GM12892 (cell line): ENCODE measurements around the gene RMP24.
A peak's percentile ranks its signal among the peaks of the same experiment; 100 is the strongest.

Experiments
- DNase-seq: peaks from one replicate; pipeline ENCODE4 v3.0.0; 2011; ENCODE audit not compliant: insufficient read length
- FAIRE-seq: peaks from 2 replicates; lab custom pipeline; 2011; peaks lifted over from hg19 to GRCh38; lab: Jason Lieb, UNC
- POLR2A ChIP-seq: IDR thresholded peaks from 2 replicates; pipeline ENCODE4 v1.6.1; 2011; ENCODE audit warnings: low read depth, low read length, control low read depth
- POLR2AphosphoS5 ChIP-seq: IDR thresholded peaks from 2 replicates; pipeline ENCODE4 v1.6.1; 2011; ENCODE audit warnings: low read depth, low read length, control low read depth
- TAF1 ChIP-seq: IDR thresholded peaks from 2 replicates; pipeline ENCODE4 v1.6.1; 2011; ENCODE audit warnings: low read depth, mild to moderate bottlenecking, control low read depth, low read length, borderline replicate concordance

The RMP24 gene

GRCh38 chr18:35971661-35972196 is 750 bp upstream of the RMP24 start:
- FAIRE-seq (peak; percentile 78), DNase-seq (no peak)
- TF ChIP-seq TAF1 (no peak), POLR2A (no peak), POLR2AphosphoS5 (no peak)

DNA sequence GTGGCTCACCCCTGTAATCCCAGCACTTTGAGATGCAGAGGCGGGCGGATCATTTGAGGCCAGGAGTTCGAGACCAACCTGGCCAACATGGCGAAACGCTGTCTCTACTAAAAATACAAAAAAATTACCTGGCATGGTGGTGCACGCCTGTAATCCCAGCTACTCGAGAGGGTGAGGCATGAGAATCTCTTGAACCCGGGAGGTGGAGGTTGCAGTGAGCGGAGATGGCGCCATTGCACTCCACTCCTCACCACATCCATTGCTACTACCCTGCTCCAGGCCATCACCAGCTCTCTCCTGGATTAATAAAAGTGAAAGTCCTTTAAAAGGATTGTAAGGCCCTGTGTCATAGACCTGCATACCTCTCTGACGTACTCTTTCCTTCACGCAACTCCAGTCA is 1.2 kb downstream of the RMP24 start:
- FAIRE-seq (no peak), DNase-seq (no peak)
- TF ChIP-seq TAF1, result no peak
- TF ChIP-seq POLR2A, result no peak
- no peak for TF ChIP-seq POLR2AphosphoS5

DNA sequence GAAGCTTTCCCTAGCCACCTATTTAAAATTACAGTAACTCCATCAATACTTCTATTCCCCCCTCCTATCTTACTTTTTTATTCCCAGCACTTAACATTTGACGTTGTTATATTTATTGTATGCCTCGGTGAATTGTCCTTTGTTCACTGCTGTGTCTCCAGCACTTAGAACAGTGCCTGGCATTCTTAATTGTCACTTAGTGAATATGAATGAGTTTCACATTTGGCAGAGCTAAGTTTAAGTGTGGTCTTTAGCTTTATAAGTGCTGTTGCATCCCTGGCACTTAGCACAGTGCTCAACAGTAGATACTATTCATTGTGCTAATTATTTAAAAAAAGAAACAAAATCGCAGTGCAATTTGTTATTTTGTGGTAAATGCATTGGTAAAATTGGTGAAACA is 1.7 kb downstream of the RMP24 start:
- DNase-seq (no peak), FAIRE-seq (no peak)
- TF ChIP-seq TAF1 (no peak), POLR2AphosphoS5 (no peak), POLR2A (no peak)

- TF ChIP-seq POLR2AphosphoS5 (no peak), POLR2A (no peak), TAF1 (no peak)
- FAIRE-seq, result no peak
- no peak for DNase-seq
Measured at GRCh38 chr18:35979112-35979511, 6.6 kb downstream of the RMP24 start.

DNA sequence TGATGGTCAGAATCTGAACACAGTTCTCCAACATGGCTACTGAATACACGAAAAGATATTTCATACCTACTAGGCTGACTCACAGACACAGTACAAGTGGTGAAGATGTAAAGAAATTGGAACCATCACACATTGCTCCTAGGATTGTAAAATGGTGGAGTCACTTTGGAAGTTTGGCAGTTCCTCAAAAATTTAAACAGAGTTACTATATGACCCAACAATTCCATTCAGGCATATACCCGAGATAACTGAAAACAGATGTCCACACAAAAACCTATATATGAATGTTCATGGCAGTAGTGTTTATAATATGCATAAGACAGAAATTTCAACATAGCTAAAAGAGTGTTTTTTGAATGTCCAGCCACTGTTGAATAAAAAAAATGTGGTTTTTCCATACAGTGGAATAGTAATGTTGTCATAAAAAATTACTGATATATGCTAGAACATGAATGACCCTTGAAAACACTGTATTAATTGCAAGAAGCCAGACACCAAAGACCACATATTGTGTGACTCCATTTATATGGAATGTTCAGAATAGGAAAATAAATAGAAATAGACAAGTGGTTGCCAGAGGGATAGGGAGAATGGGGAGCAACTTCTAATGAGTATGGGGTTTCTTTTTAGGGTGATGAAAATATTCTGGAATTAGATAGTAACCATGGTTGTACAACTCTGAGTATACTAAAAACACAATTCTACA is 10.1 kb downstream of the RMP24 start:
- no peak for FAIRE-seq
- no peak for TF ChIP-seq POLR2A
- no peak for TF ChIP-seq POLR2AphosphoS5
- no peak for TF ChIP-seq TAF1
- DNase-seq, result no peak

DNA sequence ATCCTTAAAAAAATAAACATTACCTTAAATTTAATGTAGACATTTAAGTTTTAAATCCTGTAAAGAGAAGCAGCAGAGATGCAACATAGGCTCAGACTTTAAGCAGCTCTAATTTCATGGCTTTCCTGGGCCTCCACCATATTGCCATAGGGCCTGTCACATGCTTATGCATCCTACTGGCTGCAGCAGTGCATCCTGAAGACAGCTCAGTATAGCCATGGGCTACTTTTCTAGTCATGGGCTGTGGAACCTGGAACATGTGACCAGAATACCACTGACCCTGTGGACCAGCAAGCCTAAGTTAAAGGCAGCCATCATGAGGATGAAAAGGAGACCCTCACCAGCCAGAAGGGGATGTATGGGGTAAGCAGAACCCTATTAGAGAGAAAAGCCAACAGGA is 10.7 kb downstream of the RMP24 start:
- TF ChIP-seq POLR2A (no peak), TAF1 (no peak), POLR2AphosphoS5 (no peak)
- FAIRE-seq (no peak), DNase-seq (no peak)

GRCh38 chr18:35983818-35984217 is 11.3 kb downstream of the RMP24 start:
- DNase-seq, result no peak
- FAIRE-seq, result no peak
- TF ChIP-seq POLR2A (no peak), TAF1 (no peak), POLR2AphosphoS5 (no peak)

- no peak for TF ChIP-seq POLR2AphosphoS5
- no peak for TF ChIP-seq POLR2A
- no peak for TF ChIP-seq TAF1
- no peak for DNase-seq
- FAIRE-seq, result no peak
Measured at GRCh38 chr18:35991696-35992095, 19.2 kb downstream of the RMP24 start.

DNA sequence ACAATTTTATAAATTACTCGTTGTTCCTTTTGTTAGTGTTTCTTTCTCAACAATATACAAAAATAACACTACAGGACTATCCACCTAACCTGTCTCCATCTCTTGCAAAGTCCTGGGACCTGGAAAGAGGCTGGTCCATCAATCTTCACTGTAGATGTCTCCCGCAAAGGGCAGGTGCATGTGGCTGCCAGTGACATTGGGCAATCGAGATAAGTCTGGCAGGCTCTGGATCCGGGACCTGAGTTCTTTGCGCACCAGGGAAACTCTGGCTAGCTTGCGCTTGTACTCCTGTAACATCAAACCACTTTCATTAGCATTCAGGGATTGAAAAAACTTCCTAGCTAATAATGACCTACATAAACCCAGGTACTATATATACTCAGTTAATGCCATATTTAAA is 20.5 kb downstream of the RMP24 start:
- FAIRE-seq, result no peak
- no peak for DNase-seq
- TF ChIP-seq TAF1 (no peak), POLR2A (no peak), POLR2AphosphoS5 (no peak)

GRCh38 chr18:35998967-35999366 is 26.5 kb downstream of the RMP24 start:
- FAIRE-seq (no peak), DNase-seq (no peak)
- no peak for TF ChIP-seq POLR2A
- TF ChIP-seq POLR2AphosphoS5, result no peak
- no peak for TF ChIP-seq TAF1

DNA sequence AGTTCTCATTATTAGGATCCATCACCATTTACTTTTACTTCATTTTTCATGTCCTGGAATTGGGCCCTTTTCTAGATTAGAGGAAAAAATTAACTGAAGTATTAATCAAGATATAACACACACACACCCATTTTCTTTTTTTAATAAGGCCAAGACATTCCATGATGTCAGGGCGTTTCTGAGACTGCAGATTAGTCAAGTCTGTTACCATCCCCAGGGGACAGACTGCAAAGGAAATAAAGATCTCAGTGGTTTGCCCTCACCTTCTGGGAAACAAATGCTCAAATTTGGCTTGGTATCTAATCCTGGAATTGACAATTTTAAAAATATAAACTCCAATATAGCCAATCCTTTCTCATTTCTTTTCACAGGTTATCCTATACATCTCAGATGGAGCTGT is 27.4 kb downstream of the RMP24 start:
- DNase-seq, result no peak
- FAIRE-seq, result peak; percentile 27
- TF ChIP-seq TAF1, result no peak
- TF ChIP-seq POLR2A, result no peak
- no peak for TF ChIP-seq POLR2AphosphoS5

GRCh38 chr18:36006997-36007396 is 34.5 kb downstream of the RMP24 start:
- DNase-seq (no peak), FAIRE-seq (no peak)
- no peak for TF ChIP-seq POLR2A

DNA sequence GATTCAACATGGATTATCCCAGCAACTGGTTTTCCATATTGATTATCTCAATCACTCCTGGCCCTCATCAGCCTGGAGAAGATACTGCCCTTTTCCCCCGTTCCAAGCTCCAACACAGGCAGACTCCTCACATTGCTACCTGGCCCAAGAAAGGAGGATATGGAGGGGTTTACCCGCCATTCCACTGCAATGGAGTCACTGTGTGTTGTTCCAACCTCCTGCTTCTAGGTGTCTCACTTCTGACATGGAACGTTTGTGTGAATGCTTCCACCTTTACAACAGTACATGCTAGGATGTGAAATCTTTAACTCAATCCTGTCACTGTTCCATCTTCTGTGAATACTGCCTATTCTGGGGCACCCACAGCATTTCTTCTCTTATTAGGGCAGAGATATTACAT is 36.7 kb downstream of the RMP24 start:
- TF ChIP-seq POLR2AphosphoS5, result no peak
- TF ChIP-seq POLR2A, result no peak
- TF ChIP-seq TAF1, result no peak
- no peak for FAIRE-seq
- DNase-seq, result no peak

DNA sequence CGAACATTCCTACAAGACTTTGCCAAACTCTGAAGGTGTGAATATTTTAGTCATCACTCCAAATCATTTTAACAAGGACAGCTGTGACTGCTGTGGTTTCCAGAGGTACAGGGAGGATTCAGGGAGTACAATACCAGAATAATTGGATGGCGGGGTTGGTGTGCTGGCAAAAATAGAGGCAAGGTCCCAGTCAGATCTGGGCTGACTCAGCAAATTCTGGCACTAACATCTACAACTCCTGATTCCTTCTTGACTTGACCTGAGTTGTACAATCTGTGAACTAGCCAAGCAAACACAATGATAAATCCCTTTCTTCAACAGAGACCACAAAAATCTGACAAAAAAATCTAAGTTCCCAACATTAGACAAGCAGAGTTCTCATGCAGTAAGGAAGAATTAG is 40.4 kb downstream of the RMP24 start:
- TF ChIP-seq TAF1 (no peak), POLR2A (no peak), POLR2AphosphoS5 (no peak)
- DNase-seq (no peak), FAIRE-seq (peak; percentile 9)
